HS-5 (cell line): ENCODE data around the gene PLOD2.
A peak's percentile ranks its signal among the peaks of the same experiment; 100 is the strongest.
"Not testable (repeated sequence)": the region's sequence is repeated elsewhere in the genome, so short reads cannot be mapped to it uniquely, and the experiment has no call there.

Experiments used
- DNase-seq: peaks from one replicate; pipeline ENCODE4 v3.0.0-alpha.2; 2012; ENCODE audit warnings: low read depth

The PLOD2 gene

GRCh38 chr3:146138902-146139301 is 22.1 kb downstream of the PLOD2 start:
- DNase-seq: no peak

- DNase-seq: no peak
These were observed 24.3 kb downstream of the PLOD2 start for GRCh38 chr3:146136647-146137046.

- no peak for DNase-seq
These were observed 26.5 kb downstream of the PLOD2 start for GRCh38 chr3:146134348-146135117.

GRCh38 chr3:146133441-146133840 is 27.5 kb downstream of the PLOD2 start:
- no peak for DNase-seq

- DNase-seq: peak; percentile 77
These were observed 29.2 kb downstream of the PLOD2 start for GRCh38 chr3:146131616-146132410.

GRCh38 chr3:146130881-146131371 is 30.1 kb downstream of the PLOD2 start:
- DNase-seq: no peak

GRCh38 chr3:146129750-146130149 is 31.2 kb downstream of the PLOD2 start:
- DNase-seq: no peak

GRCh38 chr3:146128939-146129338 is 32.0 kb downstream of the PLOD2 start:
- DNase-seq: no peak

GRCh38 chr3:146128179-146128578 is 32.8 kb downstream of the PLOD2 start:
- no peak for DNase-seq

GRCh38 chr3:146125951-146126350 is 35.0 kb downstream of the PLOD2 start:
- DNase-seq: peak; percentile 89

- no peak for DNase-seq
These were observed 36.7 kb downstream of the PLOD2 start for GRCh38 chr3:146124126-146124801.

GRCh38 chr3:146117406-146118285 is 43.3 kb downstream of the PLOD2 start:
- peak; percentile 44 for DNase-seq

GRCh38 chr3:146115619-146116018 is 45.4 kb downstream of the PLOD2 start:
- DNase-seq: no peak

GRCh38 chr3:146113804-146114203 is 47.2 kb downstream of the PLOD2 start:
- not testable (repeated sequence) for DNase-seq

GRCh38 chr3:146111337-146111736 is 49.6 kb downstream of the PLOD2 start:
- no peak for DNase-seq

- DNase-seq: no peak
These were observed 50.8 kb downstream of the PLOD2 start for GRCh38 chr3:146110161-146110560.

GRCh38 chr3:146106986-146107385 is 54.0 kb downstream of the PLOD2 start:
- DNase-seq: no peak

GRCh38 chr3:146104068-146104467 is 56.9 kb downstream of the PLOD2 start:
- no peak for DNase-seq

- DNase-seq: no peak
These were observed 58.1 kb downstream of the PLOD2 start for GRCh38 chr3:146102885-146103284.

GRCh38 chr3:146101538-146101937 is 59.4 kb downstream of the PLOD2 start:
- DNase-seq: no peak

GRCh38 chr3:146100825-146101444 is 60.0 kb downstream of the PLOD2 start:
- no peak for DNase-seq
